Esophagus muscularis mucosa (tissue), 3 donors: ENCODE measurements around the gene GBX2.

Experiments used
- CTCF ChIP-seq, 3 experiments: fragments of 200-600 bp in 2 of 3; fragments of 450-650 bp in 1 of 3; sonication (generic) in 2 of 3; IDR thresholded peaks; one replicate each; pipeline ENCODE4 v1.5.1; 2017 to 2019; ENCODE audit warnings: antibody characterized with exemption in 3 of 3, mild to moderate bottlenecking in 2 of 3, moderate library complexity in 1 of 3
- POLR2A ChIP-seq: fragments of 450-650 bp; IDR thresholded peaks from one replicate; pipeline ENCODE4 v1.6.1; 2017; ENCODE audit warnings: antibody characterized with exemption, moderate library complexity, mild to moderate bottlenecking, low read depth

- TF ChIP-seq CTCF (IDR thresholded peaks at IDR 0.05) = no peak
- TF ChIP-seq POLR2A = no peak
Measured at GRCh38 chr2:236161531-236161930, 6.7 kb downstream of the GBX2 start.
